Measurements from ENCODE around the gene CLEC4F. TPM values are rescaled to one million over a fixed set of nuclear protein-coding genes. Genes with fewer than 3 reads are reported as not detected.

The CLEC4F gene
- total RNA-seq, 4 donors from 2014 or later, result 1.4 TPM; not detected in 3

- Histone ChIP-seq H3K27ac (no peak overlapping the region), H3K9me3 (no peaks in the 10 kb centered on the region), H3K36me3 (no peaks in the 10 kb centered on the region), H3K4me1 (no peaks in the 10 kb centered on the region), H3K4me3 (replicated peaks in 1 of 3) (no peak overlapping the region), H3K27me3 (no peaks in the 10 kb centered on the region)
- TF ChIP-seq POLR2A (IDR thresholded peaks at IDR 0.05), result no peak
- no peak for TF ChIP-seq CTCF (IDR thresholded peaks at IDR 0.05)
- intact Hi-C loops (cut with DNase I), result no loop called here
- no peak for DNase-seq
- 82 to 89% methylated on average over 1 of the region's 1 CpG for WGBS, 2 donors
Measured at GRCh38 chr2:70796262-70796661, 24.1 kb downstream of the CLEC4F start.

- Histone ChIP-seq H3K9me3 (no peaks in the 10 kb centered on the region), H3K36me3 (no peaks in the 10 kb centered on the region), H3K4me1 (peaks cover 0 to 3% of the 10 kb centered on the region in 2 donors), H3K27ac (no peak overlapping the region), H3K4me3 (replicated peaks in 1 of 3) (no peak overlapping the region), H3K27me3 (peaks cover 5% of the 10 kb centered on the region)
- intact Hi-C loops (cut with DNase I), result no loop called here
- 73 to 81% methylated on average over 4 of the region's 4 CpGs for WGBS, 2 donors
- DNase-seq, result no peak
- TF ChIP-seq POLR2A (IDR thresholded peaks at IDR 0.05), result no peak
- TF ChIP-seq CTCF (IDR thresholded peaks at IDR 0.05), result no peak
Measured at GRCh38 chr2:70795164-70795995, 25.0 kb downstream of the CLEC4F start.

DNA sequence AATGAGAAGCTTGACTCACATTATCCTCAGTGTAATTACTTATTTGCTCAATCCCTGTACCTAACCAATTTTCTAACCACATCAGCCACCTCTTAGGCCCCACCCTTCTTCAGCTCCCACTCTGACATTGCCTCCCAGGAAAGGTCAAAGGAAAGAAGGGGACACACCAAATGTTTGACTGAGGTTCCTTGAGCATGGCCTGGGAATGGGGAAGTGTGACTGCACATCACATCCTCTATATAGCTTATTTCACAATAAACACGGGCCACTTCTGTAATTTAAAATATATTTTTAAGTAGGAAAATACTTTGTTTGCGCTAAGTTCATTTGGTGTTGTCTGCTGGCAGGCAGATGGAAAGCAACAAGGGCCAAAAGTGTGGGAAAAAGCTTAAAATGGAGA is 26.9 kb downstream of the CLEC4F start:
- H3K27me3 ChIP-seq, result peaks cover 9% of the 10 kb centered on the region
- 86 to 91% methylated on average over 2 of the region's 2 CpGs for WGBS, 2 donors
- no peak for DNase-seq
- H3K36me3 ChIP-seq, result no peaks in the 10 kb centered on the region
- no peaks in the 10 kb centered on the region for H3K9me3 ChIP-seq
- no peak overlapping the region for H3K4me3 ChIP-seq (replicated peaks in 1 of 3)
- intact Hi-C loops (cut with DNase I), result no loop called here
- no peak overlapping the region for H3K27ac ChIP-seq
- no peak for TF ChIP-seq CTCF (IDR thresholded peaks at IDR 0.05)
- no peak for TF ChIP-seq POLR2A (IDR thresholded peaks at IDR 0.05)
- H3K4me1 ChIP-seq, result peaks cover 7 to 10% of the 10 kb centered on the region in 2 donors

DNA sequence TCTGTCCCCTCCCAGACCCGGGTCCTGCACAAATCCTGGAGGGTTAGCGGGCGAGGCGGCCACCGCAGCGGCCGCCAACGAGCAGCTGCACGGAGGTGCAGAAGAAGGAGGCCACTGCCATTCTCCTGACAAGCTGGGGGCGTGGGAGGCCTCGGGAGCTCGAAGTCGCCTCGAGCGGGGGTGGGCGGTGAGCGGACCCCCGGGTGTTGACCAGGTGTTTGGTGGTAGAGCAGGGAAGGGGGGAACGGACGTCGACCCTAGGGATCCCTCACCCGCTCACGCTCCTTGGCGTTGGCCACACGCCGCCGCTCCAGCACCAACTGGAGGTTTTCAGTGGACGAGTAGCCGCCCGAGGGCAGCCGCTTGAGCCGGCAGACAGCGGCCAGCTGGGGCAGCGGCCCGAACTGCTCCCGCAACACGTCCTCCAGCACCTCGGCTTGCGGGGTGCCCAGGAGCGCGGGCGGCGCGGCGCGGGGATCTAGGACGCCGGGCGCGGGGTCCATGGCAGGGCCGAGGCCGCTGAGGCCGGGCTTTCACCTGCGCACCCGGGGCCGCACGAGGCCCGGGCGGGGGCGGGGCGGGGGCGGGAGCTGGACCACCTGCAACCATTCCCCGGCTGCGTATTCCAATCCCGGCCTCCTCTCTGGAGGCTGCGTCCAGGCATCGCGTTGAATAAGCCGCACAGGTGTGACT is 30.1 kb downstream of the CLEC4F start, which contains the start of gene FIGLA:
TSS of gene FIGLA (minus strand) at position 508 of the 693 bp plus-strand sequence. CDS start at position 503, 5 bp downstream.
- peaks cover 9% of the 10 kb centered on the region for H3K27me3 ChIP-seq
- H3K36me3 ChIP-seq, result no peaks in the 10 kb centered on the region
- no peak for TF ChIP-seq POLR2A (IDR thresholded peaks at IDR 0.05)
- TF ChIP-seq CTCF (IDR thresholded peaks at IDR 0.05), result no peak
- H3K4me3 ChIP-seq (replicated peaks in 1 of 3), result peak within 1 kb of the TSS in 1 of 3 donors; percentile 19
- WGBS, 2 donors, result 3 to 5% methylated on average over 12 to 21 of the region's 69 CpGs
- peaks cover 7 to 10% of the 10 kb centered on the region in 2 donors for H3K4me1 ChIP-seq
- no peaks in the 10 kb centered on the region for H3K9me3 ChIP-seq
- H3K27ac ChIP-seq, result no peak within 1 kb of the TSS
- peak in 1 of 2 donors; percentile 3 for DNase-seq
- intact Hi-C loops (cut with DNase I), result no loop called here
